ENCODE data around the gene TIMM23B.
"Not testable (repeated sequence)": the region's sequence is repeated elsewhere in the genome, so short reads cannot be mapped to it uniquely, and the experiment has no call there.

DNA sequence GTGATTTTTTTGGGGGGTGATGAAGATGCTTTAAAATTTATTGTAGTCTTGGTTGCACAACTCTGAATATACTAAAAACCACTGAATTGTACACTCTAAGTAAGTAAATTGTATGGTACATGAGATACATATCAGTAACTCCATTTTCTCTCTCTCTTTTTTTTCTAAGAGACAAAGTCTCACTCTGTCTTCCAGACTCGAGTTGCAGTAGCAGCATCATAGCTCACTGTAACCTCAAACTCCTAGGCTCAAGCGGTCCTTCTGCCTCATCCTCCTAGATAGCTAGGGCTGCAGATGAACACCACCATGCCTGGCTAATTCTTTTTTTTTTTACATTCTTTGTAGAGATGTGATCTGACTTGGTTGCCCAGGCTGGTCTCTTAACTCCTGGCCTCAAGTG lies 6.9 kb downstream of the TIMM23B start:
- TF ChIP-seq, protein P1, sequence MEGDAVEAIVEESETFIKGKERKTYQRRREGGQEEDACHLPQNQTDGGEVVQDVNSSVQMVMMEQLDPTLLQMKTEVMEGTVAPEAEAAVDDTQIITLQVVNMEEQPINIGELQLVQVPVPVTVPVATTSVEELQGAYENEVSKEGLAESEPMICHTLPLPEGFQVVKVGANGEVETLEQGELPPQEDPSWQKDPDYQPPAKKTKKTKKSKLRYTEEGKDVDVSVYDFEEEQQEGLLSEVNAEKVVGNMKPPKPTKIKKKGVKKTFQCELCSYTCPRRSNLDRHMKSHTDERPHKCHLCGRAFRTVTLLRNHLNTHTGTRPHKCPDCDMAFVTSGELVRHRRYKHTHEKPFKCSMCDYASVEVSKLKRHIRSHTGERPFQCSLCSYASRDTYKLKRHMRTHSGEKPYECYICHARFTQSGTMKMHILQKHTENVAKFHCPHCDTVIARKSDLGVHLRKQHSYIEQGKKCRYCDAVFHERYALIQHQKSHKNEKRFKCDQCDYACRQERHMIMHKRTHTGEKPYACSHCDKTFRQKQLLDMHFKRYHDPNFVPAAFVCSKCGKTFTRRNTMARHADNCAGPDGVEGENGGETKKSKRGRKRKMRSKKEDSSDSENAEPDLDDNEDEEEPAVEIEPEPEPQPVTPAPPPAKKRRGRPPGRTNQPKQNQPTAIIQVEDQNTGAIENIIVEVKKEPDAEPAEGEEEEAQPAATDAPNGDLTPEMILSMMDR (IDR thresholded peaks at IDR 0.05) = not testable (repeated sequence)
- TF ChIP-seq POLR2AphosphoS5, POLR2A (IDR thresholded peaks at IDR 0.05): not testable (repeated sequence)
